Stimulated activated CD4-positive, alpha-beta T cell treated with anti-CD3 and anti-CD28 coated beads, Interleukin-2, amount 100 ng/mL, for 48 hours (primary cell): ENCODE measurements around the gene SLC7A14.

Experiments
- DNase-seq, 2 donors: peaks; one replicate each; pipeline ENCODE4 v3.0.0-alpha.2; 2020

SLC7A14 gene

GRCh38 chr3:170496026-170496867 lies 89.6 kb downstream of the SLC7A14 start:
- DNase-seq, result no peak

GRCh38 chr3:170494766-170495165 lies 91.1 kb downstream of the SLC7A14 start:
- no peak for DNase-seq

DNA sequence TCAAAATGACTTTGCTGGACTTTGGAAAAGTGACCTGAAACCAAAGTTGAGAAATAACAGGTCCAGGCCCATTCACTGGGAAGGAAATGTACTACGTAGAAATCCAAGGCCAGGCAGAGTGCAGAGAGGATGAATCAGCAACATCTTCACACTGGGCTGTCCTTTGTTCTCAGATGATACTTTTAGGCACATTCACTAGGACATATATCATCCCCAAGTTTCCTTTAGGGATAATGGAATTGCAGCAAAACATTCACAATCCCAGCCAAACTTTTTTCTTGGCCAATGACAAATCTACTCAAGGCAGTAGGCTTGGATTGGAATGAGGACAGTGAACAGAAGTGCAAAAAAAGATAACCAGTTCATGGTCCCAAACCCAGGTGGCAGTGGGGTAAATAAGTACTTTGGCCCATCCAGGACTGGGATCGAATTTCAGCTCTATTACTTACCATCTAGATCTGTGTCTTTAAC lies 92.1 kb downstream of the SLC7A14 start:
- DNase-seq, result no peak

DNA sequence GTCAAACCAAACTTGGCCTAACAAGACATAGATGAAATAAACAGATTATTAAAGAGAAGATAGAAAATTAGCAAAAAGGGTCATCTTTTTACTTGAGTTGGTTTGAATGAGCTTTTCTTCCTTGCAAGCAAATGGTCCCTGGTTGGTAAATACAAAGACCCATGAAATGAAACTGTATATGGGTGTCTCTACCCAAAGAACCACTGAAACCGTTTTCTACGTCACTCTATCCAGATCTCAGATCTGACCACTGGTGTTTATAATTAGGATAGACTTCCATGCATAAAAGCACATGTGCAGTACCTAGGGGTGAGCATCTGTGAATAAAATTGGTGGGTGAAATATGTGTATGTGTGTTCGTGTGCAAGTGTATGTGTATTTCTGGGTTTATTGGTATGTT lies 94.0 kb downstream of the SLC7A14 start:
- no peak for DNase-seq

DNA sequence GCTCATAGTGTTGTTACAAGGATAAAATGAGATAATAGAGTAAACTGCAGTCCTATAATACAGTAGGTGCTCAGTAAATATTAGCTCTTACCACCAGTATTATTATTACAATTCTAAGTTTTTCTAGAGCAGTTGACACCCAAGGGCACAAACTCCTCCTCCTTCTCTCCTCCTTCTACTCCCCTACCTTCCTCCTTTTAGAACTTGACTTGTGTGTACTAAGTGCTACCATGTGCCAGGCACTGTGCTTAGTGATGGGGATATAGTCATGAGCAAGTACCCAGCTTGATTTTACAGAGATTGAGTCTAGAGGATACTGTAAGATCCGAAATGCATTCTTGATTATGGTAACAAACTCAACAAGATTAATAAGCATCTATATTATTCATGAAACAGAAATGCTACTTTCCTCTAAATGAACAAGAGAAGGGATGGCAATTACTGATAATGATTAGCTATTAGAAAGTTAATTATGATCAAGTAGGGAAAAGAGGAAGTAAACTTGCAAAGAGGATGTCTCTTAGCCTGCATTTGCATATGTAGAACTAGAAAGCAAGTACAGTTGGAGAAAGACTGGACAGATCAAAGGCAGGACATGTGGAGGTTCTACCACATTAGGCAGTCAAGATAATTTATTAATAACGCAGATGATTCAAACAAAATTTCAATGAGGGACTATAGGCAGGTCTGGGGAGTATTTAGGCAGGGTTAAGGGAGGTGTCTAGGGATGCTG lies 94.9 kb downstream of the SLC7A14 start:
- DNase-seq, result no peak

DNA sequence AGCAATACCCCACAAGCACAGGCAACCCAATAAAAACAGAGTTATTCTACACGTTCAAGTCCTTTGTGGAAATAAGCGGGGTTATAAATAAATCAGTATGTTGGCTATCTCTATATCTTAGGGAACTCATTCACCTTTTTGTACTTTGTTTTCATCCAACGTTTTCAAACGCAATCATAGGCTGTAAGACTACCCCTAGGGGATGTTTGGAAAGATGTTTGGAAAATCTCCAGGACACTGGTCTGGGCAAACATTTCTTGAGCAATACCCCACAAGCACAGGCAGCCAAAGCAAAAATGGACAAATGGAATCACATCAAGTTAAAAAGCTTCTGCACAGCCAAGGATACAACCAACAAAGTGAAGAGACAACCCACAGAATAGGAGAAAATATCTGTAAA lies 97.1 kb downstream of the SLC7A14 start:
- DNase-seq, result no peak

- no peak for DNase-seq
These were observed 98.8 kb downstream of the SLC7A14 start for GRCh38 chr3:170487031-170487430.

- DNase-seq, result no peak
These were observed 99.5 kb downstream of the SLC7A14 start for GRCh38 chr3:170486398-170486797.

DNA sequence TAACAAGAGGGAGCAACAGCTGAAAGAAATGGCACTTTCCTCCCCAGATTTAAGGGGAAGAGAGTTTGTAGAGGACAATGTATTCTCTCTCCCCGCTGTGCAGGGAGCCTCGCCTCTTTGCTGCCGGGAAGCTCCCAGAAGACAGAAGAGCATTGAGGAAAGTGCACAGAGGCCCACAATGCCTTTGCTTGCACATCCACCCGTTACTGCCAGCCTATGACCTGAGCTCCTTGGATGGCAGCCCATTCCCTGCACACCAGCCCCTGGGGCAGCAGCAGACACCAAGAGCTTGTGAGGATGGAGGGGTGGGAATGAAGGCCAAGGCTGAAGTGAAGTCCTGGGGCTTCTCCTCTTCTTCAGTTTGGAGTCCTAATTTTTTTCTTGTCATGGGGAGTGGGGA lies 100.2 kb downstream of the SLC7A14 start:
- no peak for DNase-seq

GRCh38 chr3:170485294-170485693 lies 100.6 kb downstream of the SLC7A14 start:
- no peak for DNase-seq

DNA sequence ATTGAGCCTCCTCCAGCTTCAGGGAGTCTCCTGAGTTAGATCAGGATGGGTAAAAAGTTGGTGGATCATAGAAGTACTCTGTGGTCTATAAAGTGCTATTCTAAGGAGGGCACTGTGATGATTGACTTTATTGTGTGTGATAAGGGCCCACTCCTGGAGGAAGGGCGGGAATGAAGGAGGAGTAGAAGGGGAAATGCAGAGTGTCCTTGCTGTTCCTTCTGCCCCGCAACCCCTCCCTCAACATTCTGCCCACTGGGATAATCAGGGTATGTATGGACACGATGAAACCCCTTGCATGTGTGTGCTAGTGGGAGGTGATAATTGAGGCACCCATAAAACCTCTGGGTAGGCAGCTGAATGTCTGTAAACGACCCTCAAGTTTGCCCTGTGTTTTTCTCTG lies 101.0 kb downstream of the SLC7A14 start:
- DNase-seq, result no peak

DNA sequence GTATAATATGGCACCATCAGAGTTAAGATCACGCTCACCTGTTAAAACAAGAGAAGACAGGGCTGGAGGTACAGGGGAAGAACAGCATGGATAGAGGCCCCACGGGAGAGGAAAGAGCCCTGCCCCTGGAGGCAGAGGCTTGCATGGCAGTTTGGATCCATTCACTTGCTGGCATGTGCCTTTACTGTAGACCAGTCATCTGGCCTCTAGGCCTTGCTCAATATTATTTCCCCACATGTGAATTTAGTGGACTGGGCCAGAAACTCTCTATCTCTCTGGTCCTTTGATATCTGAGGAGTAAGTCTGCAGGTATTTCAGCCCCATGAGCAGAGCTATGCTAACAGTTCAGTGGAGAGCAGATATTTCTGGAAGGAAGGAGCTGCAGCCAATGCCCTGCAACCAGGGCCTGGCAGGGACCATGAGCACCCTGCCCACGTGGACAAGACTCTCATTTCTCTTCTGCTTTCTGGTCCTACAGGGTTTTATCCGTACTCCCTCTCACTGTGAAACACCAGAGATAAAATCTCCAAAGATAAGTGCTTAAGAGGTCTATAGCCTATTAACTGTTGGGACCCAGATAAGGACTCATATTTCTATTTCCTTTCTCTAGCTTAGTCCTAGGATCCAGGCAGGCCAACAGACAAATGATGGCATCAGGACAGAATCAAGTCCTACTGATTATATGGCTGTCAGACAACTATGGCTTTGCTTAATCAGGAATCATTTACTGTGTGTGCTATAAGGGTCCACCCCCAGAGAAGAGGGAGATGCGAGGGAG lies 102.2 kb downstream of the SLC7A14 start:
- DNase-seq, result no peak

DNA sequence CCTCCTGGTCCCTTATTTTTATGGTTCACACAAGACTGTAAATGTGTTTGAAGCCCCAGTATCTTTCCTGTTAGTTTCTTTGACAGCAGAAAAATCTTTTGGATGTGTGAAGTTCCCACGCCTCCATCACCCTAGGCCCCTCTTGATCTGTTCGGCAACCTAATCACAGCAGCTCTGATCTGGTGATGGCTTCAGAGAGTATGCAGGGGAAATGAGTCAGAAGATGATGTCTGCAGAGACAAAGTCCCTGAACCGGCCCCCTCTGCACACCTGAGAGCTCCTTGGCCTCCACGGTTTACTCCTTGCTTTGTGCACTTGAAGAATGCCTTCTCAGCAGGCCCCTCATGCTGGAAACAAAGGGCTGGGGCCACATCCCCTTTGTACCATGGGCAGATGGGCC lies 103.7 kb downstream of the SLC7A14 start:
- DNase-seq, result no peak

GRCh38 chr3:170480111-170480510 lies 105.8 kb downstream of the SLC7A14 start:
- no peak for DNase-seq

GRCh38 chr3:170477395-170477794 lies 108.5 kb downstream of the SLC7A14 start:
- DNase-seq, result no peak

DNA sequence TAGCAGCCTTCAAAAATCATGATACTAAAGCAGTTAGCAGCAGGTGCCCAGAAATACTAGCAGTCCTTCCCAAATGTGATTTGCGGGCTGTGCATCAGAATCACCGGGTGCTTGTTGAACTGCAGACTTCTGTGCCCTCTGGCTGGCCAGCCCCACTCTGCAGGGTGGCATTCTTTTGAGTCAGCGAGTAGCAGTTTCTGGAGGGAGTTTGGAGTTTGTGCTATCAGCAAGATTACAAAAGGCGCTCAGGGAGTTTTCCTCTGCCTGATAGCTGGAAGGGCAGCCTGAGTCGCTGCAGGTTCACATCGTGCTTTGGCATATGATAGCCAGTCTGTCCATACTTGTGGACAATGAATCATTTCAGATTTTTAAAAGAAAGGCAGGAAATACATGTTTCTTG lies 109.6 kb downstream of the SLC7A14 start:
- no peak for DNase-seq

GRCh38 chr3:170475092-170475685 lies 110.7 kb downstream of the SLC7A14 start:
- no peak for DNase-seq

GRCh38 chr3:170473358-170473757 lies 112.5 kb downstream of the SLC7A14 start:
- no peak for DNase-seq

GRCh38 chr3:170471149-170471548 lies 114.7 kb downstream of the SLC7A14 start:
- no peak for DNase-seq

GRCh38 chr3:170470063-170471016 lies 115.5 kb downstream of the SLC7A14 start:
- no peak for DNase-seq

GRCh38 chr3:170469151-170470062 lies 116.5 kb downstream of the SLC7A14 start:
- no peak for DNase-seq
